Muscle layer of colon (tissue), 2 donors: Measurements from ENCODE around the gene RAD9A.

Source experiments
- H3K27ac ChIP-seq: one replicate; pipeline ENCODE4 v1.7.0; 2013; ENCODE audit warnings: low read depth, mild to moderate bottlenecking, low read length, moderate library complexity
- H3K27me3 ChIP-seq, 2 donors: one replicate each; pipeline ENCODE4 v1.7.0; 2013; ENCODE audit warnings: low read length in 2 of 2, mild to moderate bottlenecking in 2 of 2; ENCODE audit not compliant: insufficient read depth in 2 of 2, control insufficient read depth in 1 of 2
- H3K36me3 ChIP-seq: one replicate; pipeline ENCODE4 v1.7.0; 2013; ENCODE audit warnings: mild to moderate bottlenecking, low read length; ENCODE audit not compliant: insufficient read depth
- H3K4me1 ChIP-seq: one replicate; pipeline ENCODE4 v1.7.0; 2013; ENCODE audit warnings: mild to moderate bottlenecking, low read length; ENCODE audit not compliant: insufficient read depth
- H3K4me3 ChIP-seq, 2 donors: one replicate each; pipeline ENCODE4 v1.7.0; 2013; ENCODE audit warnings: low read length in 2 of 2, low read depth in 1 of 2, mild to moderate bottlenecking in 1 of 2, moderate library complexity in 1 of 2
- H3K9ac ChIP-seq: one replicate; pipeline ENCODE4 v1.7.0; 2013; ENCODE audit warnings: low read length
- H3K9me3 ChIP-seq: one replicate; pipeline ENCODE4 v1.7.0; 2013; ENCODE audit warnings: mild to moderate bottlenecking, low read length
- donor health status: abdominal sarcoma.
- donor health status: Adenocarcinoma of cecum.

The RAD9A gene

GRCh38 chr11:67391304-67392182 is at the start of gene RAD9A:
Gene RAD9A (plus strand): TSS chr11:67391986. CDS start chr11:67392045, 59 bp downstream.
- Histone ChIP-seq H3K4me1 (peaks cover 13% of the 10 kb centered on the region), H3K27ac (peak within 1 kb of the TSS; percentile 89), H3K4me3 (peak within 1 kb of the TSS; percentile 92 to 98)

GRCh38 chr11:67344264-67344663 is 47.5 kb upstream of the RAD9A start:
- no peaks in the 10 kb centered on the region for H3K27me3 ChIP-seq
- no peak overlapping the region for H3K9ac ChIP-seq
- H3K9me3 ChIP-seq = no peaks in the 10 kb centered on the region
- no peaks in the 10 kb centered on the region for H3K4me1 ChIP-seq
- H3K4me3 ChIP-seq = no peak overlapping the region
- H3K27ac ChIP-seq = no peak overlapping the region
- H3K36me3 ChIP-seq = no peaks in the 10 kb centered on the region

More at GRCh38 chr11:67391304-67392182, at the start of gene RAD9A:
- Histone ChIP-seq H3K9ac (peak within 1 kb of the TSS; percentile 70), H3K36me3 (no peaks in the 10 kb centered on the region), H3K9me3 (no peaks in the 10 kb centered on the region), H3K27me3 (no peaks in the 10 kb centered on the region)

GRCh38 chr11:67345247-67345919 is 46.4 kb upstream of the RAD9A start:
- Histone ChIP-seq H3K36me3 (no peaks in the 10 kb centered on the region), H3K27ac (no peak overlapping the region), H3K9me3 (no peaks in the 10 kb centered on the region), H3K4me3 (no peak overlapping the region), H3K4me1 (no peaks in the 10 kb centered on the region), H3K27me3 (no peaks in the 10 kb centered on the region), H3K9ac (no peak overlapping the region)

- Histone ChIP-seq H3K27me3 (no peaks in the 10 kb centered on the region), H3K9ac (no peak overlapping the region), H3K27ac (no peak overlapping the region), H3K4me1 (no peaks in the 10 kb centered on the region), H3K9me3 (no peaks in the 10 kb centered on the region), H3K36me3 (no peaks in the 10 kb centered on the region), H3K4me3 (no peak overlapping the region)
Observed at GRCh38 chr11:67345920-67346819, 45.6 kb upstream of the RAD9A start.

GRCh38 chr11:67347964-67348749 is 43.6 kb upstream of the RAD9A start:
- H3K27ac ChIP-seq = no peak overlapping the region
- no peak overlapping the region for H3K4me3 ChIP-seq
- no peak overlapping the region for H3K9ac ChIP-seq
- no peaks in the 10 kb centered on the region for H3K36me3 ChIP-seq
- H3K27me3 ChIP-seq = no peaks in the 10 kb centered on the region
- no peaks in the 10 kb centered on the region for H3K9me3 ChIP-seq
- peaks cover 14% of the 10 kb centered on the region for H3K4me1 ChIP-seq

GRCh38 chr11:67349036-67349435 is 42.8 kb upstream of the RAD9A start:
- H3K9ac ChIP-seq = no peak overlapping the region
- H3K27ac ChIP-seq = no peak overlapping the region
- H3K4me3 ChIP-seq = no peak overlapping the region
- no peaks in the 10 kb centered on the region for H3K9me3 ChIP-seq
- no peaks in the 10 kb centered on the region for H3K36me3 ChIP-seq
- H3K4me1 ChIP-seq = peaks cover 18% of the 10 kb centered on the region
- no peaks in the 10 kb centered on the region for H3K27me3 ChIP-seq

GRCh38 chr11:67349457-67349856 is 42.3 kb upstream of the RAD9A start:
- H3K36me3 ChIP-seq = no peaks in the 10 kb centered on the region
- H3K27me3 ChIP-seq = no peaks in the 10 kb centered on the region
- H3K9me3 ChIP-seq = no peaks in the 10 kb centered on the region
- peaks cover 23% of the 10 kb centered on the region for H3K4me1 ChIP-seq
- no peak overlapping the region for H3K27ac ChIP-seq
- H3K4me3 ChIP-seq = no peak overlapping the region
- no peak overlapping the region for H3K9ac ChIP-seq

- Histone ChIP-seq H3K27me3 (no peaks in the 10 kb centered on the region), H3K36me3 (no peaks in the 10 kb centered on the region), H3K9ac (no peak overlapping the region), H3K4me3 (no peak overlapping the region), H3K27ac (no peak overlapping the region), H3K4me1 (peaks cover 28% of the 10 kb centered on the region), H3K9me3 (no peaks in the 10 kb centered on the region)
Observed at GRCh38 chr11:67349928-67350465, 41.8 kb upstream of the RAD9A start.

GRCh38 chr11:67351275-67352005 is 40.3 kb upstream of the RAD9A start:
- no peaks in the 10 kb centered on the region for H3K27me3 ChIP-seq
- H3K9ac ChIP-seq = no peak overlapping the region
- H3K4me1 ChIP-seq = peaks cover 40% of the 10 kb centered on the region
- H3K4me3 ChIP-seq = no peak overlapping the region
- H3K9me3 ChIP-seq = no peaks in the 10 kb centered on the region
- peak overlapping the region; percentile 59 for H3K27ac ChIP-seq
- no peaks in the 10 kb centered on the region for H3K36me3 ChIP-seq
